ENCODE measurements around the gene TBC1D13.
"Not testable (repeated sequence)": the region's sequence is repeated elsewhere in the genome, so short reads cannot be mapped to it uniquely, and the experiment has no call there.

TBC1D13 gene

DNA sequence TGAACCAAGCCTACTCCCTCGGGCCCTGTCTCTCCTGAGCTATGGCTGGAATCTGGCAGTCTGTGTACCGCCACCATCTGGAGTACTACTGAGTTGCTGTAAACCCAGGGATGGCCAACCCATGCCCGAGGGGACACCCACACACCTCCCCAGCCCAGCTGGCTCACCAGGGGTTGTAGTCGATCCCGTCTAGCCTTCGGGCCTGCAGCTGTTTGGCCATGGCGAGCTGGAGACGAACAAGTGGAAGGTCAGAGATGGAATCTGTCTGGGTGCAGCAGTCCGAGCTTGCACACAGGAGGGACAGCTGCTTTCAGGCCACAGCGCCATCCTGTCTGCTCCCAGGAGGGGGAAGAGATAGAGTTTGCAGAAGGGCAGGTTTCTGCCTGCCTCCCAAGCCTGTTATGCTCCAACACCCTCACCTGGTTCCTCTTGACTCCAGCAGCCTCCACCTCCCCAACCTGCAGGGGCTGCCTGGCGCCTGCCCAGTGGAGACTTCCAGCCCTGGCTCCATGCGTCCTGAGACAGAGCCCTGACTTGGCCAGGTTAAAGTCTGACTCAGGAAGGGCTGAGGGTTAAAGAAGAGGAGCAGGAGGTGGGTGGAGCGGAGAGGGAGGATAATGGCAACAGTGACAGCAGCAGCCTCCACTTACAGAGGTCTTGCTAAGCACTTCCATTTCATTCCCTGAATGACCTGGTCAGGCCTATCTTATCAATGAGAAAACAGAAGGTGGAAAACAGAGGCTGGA is 58.3 kb downstream of the TBC1D13 start:
- no peak for DNase-seq (ENCODE audit: low spot score)

DNA sequence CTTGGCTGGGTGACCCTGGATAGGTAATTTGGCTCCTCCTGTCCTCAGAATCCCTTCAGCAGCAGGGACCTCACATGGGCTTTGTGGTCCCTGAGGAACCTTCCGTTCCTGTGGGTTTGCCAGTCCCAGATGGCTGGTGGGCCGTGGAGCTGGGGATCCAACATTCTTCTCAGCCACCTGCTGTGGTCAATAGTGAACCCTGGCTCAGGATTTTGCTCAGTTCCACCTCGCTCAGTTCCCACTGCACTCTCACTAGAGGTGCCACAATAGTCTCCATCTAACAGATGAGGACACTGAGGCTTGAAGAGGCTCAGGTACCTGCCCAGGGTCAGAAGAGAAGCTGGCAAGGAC is 59.6 kb downstream of the TBC1D13 start:
- no peak for DNase-seq (ENCODE audit: low spot score)

DNA sequence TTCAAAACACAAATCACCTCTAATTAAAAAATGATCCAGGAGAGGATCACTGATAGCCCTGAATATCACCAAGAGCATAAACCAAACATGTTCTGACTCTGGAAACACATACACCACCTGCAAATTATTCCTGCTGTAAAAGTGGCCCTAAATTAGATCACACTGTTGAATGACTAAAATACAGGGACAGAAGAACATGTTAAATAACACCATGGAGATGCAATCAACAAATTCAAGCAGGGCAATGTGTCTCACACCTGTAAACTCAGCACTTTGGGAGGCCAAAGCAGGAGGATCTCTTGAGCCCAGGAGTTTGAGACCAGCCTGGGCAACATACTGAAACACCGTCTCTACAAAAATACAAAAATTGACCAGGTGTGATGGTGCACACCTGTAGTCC is 60.8 kb downstream of the TBC1D13 start:
- DNase-seq (ENCODE audit: low spot score), result no peak

DNA sequence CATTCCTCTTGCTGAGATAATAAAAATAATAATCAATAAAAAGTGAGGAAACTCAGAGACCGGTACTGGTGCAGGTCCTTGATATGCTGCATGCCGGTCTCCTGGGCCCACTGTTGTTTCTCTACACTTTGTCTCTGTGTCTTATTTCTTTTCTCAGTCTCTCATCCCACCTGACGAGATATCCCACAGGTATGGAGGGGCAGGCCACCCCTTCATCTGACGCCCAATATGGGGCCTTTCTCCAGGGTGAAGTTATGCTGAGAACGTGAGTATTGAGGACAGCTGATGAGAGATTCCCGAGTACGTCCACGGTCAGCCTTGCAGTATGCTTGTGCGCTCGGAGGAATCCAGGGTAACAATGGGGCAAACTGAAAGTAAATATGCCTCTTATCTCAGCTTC is 64.0 kb downstream of the TBC1D13 start:
- DNase-seq (ENCODE audit: low spot score), result not testable (repeated sequence)

DNA sequence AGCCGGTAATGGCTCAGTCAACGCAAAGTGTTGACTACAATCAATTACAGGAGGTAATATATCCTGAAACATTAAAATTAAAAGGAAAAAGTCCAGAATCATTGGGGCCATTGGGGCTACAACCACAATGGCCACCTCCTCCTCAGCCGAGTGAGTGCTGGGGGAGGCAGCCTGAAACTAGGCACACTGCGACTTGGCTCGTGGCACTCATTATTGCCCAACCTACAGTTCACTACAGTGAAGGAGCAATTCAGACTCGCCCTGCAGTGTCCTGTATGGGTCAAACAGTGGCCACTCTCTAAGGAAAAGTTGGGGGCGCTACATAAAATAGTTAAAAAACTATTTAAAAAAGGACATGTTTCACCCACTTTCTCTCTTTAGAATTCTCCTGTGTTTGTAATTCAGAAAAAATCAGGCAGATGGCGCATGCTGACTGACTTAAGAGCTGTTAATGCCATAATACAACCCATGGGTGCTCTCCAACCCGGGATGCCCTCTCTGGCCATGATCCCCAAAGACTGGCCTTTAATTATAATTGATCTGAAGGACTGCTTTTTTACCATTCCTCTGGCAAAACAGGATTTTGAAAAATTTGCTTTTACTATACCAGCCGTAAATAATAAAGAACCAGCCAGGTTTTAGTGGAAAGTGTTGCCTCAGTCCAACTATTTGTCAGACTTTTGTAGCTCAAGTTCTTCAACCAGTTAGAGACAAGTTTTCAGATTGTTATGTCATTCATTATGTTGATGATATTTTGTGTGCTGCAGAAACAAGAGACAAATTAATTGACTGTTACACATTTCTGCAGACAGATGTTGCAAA is 64.9 kb downstream of the TBC1D13 start:
- DNase-seq (ENCODE audit: low spot score), result not testable (repeated sequence)

DNA sequence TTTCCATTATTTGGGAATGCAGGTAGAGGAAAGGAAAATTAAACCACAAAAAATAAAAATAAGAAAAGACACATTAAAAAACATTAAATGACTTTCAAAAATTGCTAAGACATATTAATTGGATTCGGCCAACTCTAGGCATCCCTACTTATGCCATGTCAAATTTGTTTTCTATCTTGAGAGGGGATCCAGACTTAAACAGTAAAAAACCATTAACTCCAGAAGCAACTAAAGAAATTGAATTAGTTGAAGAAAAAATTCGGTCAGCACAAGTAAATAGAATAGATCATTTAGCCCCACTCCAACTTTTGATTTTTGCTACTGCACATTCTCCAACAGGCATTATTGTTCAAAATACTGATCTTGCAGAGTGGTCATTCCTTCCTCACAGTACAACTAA is 65.6 kb downstream of the TBC1D13 start:
- DNase-seq (ENCODE audit: low spot score), result not testable (repeated sequence)

DNA sequence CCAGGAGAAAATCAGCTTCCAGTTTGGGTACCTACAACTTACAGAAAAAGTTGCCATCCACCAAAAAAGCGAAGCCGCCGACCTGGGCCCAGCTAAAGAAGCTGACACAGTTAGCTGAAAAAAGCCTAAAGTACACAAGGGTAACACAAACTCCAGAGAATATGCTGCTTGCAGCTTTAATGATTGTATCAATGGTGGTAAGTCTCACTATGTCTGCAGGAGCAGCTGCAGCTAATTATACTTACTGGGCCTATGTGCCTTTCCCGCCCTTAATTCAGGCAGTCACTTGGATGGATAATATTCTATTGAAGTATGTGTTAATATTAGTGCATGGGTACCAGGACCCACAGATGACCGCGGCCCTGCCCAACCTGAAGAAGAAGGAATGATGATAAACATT is 67.4 kb downstream of the TBC1D13 start:
- DNase-seq (ENCODE audit: low spot score), result not testable (repeated sequence)

DNA sequence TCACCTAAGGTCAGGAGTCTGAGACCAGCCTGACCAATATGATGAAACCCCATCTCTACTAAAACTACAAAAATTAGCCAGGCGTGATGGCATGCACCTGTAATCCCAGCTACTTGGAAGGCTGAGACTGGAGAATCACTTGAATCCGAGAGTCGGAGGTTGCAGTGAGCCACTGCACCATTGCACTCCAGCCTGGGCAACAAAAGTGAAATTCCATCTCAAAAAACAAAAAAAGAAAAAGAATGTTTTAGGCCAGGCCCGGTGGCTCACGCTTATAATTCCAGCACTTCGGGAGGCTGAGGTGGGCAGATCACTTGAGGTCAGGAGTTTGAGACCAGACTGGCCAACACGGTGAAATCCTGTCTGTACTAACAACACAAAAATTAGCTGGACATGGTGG is 71.4 kb downstream of the TBC1D13 start:
- not testable (repeated sequence) for DNase-seq (ENCODE audit: low spot score)
